ENCODE measurements around the gene CRYBG3.

DNA sequence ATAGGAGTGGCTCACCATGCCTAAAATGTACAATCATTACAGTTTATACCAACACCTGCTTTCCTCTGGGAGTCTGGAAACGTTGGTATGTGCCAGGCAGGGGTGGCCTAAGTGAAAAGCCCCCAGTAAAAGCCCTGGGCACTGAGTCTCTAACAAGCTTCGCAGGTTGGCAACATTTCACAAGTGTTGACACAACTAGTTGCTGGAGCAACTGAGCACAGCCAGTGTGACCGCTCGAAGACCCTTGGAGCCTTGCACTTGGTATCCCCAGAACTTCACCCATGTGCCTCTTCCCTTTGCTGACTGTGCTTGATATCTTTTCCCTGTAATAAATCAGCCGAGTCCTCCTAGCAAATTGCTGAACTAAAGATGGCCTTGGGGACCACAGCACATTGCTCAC, 147.7 kb downstream of the CRYBG3 start:
- TF ChIP-seq, protein P1, sequence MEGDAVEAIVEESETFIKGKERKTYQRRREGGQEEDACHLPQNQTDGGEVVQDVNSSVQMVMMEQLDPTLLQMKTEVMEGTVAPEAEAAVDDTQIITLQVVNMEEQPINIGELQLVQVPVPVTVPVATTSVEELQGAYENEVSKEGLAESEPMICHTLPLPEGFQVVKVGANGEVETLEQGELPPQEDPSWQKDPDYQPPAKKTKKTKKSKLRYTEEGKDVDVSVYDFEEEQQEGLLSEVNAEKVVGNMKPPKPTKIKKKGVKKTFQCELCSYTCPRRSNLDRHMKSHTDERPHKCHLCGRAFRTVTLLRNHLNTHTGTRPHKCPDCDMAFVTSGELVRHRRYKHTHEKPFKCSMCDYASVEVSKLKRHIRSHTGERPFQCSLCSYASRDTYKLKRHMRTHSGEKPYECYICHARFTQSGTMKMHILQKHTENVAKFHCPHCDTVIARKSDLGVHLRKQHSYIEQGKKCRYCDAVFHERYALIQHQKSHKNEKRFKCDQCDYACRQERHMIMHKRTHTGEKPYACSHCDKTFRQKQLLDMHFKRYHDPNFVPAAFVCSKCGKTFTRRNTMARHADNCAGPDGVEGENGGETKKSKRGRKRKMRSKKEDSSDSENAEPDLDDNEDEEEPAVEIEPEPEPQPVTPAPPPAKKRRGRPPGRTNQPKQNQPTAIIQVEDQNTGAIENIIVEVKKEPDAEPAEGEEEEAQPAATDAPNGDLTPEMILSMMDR (conservative IDR thresholded peaks at IDR 0.05 in 1 of 2, IDR thresholded peaks at IDR 0.05 in 1 of 2; ENCODE audit: low read depth in 1 of 2, low read length in 2 of 2) = no peak
- no peak for TF ChIP-seq EZH2 (IDR thresholded peaks at IDR 0.05; ENCODE audit: low read length, missing control alignments)

Measured in fibroblast of lung (primary cell).